ENCODE data around the gene DYNLL1.

- TF ChIP-seq, protein P1, sequence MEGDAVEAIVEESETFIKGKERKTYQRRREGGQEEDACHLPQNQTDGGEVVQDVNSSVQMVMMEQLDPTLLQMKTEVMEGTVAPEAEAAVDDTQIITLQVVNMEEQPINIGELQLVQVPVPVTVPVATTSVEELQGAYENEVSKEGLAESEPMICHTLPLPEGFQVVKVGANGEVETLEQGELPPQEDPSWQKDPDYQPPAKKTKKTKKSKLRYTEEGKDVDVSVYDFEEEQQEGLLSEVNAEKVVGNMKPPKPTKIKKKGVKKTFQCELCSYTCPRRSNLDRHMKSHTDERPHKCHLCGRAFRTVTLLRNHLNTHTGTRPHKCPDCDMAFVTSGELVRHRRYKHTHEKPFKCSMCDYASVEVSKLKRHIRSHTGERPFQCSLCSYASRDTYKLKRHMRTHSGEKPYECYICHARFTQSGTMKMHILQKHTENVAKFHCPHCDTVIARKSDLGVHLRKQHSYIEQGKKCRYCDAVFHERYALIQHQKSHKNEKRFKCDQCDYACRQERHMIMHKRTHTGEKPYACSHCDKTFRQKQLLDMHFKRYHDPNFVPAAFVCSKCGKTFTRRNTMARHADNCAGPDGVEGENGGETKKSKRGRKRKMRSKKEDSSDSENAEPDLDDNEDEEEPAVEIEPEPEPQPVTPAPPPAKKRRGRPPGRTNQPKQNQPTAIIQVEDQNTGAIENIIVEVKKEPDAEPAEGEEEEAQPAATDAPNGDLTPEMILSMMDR (conservative IDR thresholded peaks at IDR 0.05; ENCODE audit: low read depth, low read length), result no peak
- TF ChIP-seq EZH2 (IDR thresholded peaks at IDR 0.05; ENCODE audit: borderline replicate concordance, low read depth, low read length, poor library complexity, severe bottlenecking), result no peak
Measured at GRCh38 chr12:120475643-120476042, 20.3 kb upstream of the DYNLL1 start.
